ENCODE data around the gene FKBP5.

DNA sequence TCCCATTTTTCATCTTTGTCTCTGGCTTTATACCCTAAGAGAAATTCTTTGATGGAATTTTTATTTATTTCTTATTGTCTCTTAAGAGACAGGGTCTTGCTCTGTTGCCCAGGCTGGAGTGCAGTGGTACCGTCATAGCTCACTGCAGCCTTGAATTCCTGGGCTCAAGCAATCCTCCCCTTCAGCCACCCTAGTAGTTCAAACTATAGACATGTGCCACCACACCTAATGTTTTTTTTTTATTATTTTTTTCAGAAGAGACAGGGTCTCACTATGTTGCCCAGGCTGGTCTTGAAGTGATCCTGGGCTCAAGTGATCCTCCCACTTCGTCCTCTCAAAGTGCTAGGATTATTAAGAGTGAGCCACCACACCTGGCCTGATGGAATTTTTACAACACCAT, 40.5 kb downstream of the FKBP5 start:
- TF ChIP-seq, protein P1, sequence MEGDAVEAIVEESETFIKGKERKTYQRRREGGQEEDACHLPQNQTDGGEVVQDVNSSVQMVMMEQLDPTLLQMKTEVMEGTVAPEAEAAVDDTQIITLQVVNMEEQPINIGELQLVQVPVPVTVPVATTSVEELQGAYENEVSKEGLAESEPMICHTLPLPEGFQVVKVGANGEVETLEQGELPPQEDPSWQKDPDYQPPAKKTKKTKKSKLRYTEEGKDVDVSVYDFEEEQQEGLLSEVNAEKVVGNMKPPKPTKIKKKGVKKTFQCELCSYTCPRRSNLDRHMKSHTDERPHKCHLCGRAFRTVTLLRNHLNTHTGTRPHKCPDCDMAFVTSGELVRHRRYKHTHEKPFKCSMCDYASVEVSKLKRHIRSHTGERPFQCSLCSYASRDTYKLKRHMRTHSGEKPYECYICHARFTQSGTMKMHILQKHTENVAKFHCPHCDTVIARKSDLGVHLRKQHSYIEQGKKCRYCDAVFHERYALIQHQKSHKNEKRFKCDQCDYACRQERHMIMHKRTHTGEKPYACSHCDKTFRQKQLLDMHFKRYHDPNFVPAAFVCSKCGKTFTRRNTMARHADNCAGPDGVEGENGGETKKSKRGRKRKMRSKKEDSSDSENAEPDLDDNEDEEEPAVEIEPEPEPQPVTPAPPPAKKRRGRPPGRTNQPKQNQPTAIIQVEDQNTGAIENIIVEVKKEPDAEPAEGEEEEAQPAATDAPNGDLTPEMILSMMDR (IDR thresholded peaks at IDR 0.05; ENCODE audit: low read length), result no peak
- TF ChIP-seq EZH2 (IDR thresholded peaks at IDR 0.05; ENCODE audit: borderline replicate concordance, low read length), result no peak

Data from OCI-LY1 (cell line).